IMR-90 (cell line): ENCODE results near the gene MAP1A. TPM values are rescaled to one million over a fixed set of nuclear protein-coding genes. Genes with fewer than 3 reads are reported as not detected.

ENCODE experiments used
- ATAC-seq: fragments of 200-7000 bp; cut with Tn5 transposase; 2 replicates; pipeline ENCODE4 v1.9.1; 2020; ENCODE audit warnings: low read depth, mild to moderate bottlenecking, moderate library complexity
- BruUV-seq: library from RNA; stranded (reverse); fragments of 400-500 nt; replicated peaks from 2 replicates; lab custom pipeline; 2021; lab: Mats Ljungman, UMichigan
- CTCF ChIA-PET: fragments of 300-600 bp; formaldehyde crosslinking; extraction: SDS; loops from one replicate; lab custom pipeline; 2021; ENCODE audit warnings: antibody characterized with exemption; lab: Yijun Ruan, JAX
- POLR2A ChIA-PET: fragments of 300-600 bp; sonication (Branson Sonifier 250); formaldehyde crosslinking; loops from one replicate; lab custom pipeline; 2022; ENCODE audit warnings: antibody characterized with exemption; ENCODE audit not compliant: unreplicated experiment; lab: Charles Lee
- DNase-seq: peaks from one replicate; pipeline ENCODE4 v3.0.0; 2013
- H2AFZ ChIP-seq: replicated peaks from 2 replicates; pipeline ENCODE3; 2013; ENCODE audit warnings: low read length, mild to moderate bottlenecking; ENCODE audit not compliant: poor library complexity
- H2AK5ac ChIP-seq: 2 replicates; pipeline ENCODE4 v1.6.1; 2013; ENCODE audit warnings: low read depth, low read length, inconsistent platforms
- H2AK9ac ChIP-seq: replicated peaks from 2 replicates; pipeline ENCODE3; 2013; ENCODE audit warnings: mild to moderate bottlenecking, low read depth, low read length, moderate library complexity; ENCODE audit not compliant: poor library complexity
- H2BK120ac ChIP-seq: 2 replicates; pipeline ENCODE4 v1.6.1; 2013; ENCODE audit warnings: low read depth, low read length, inconsistent platforms
- H2BK15ac ChIP-seq: 3 replicates; pipeline ENCODE4 v1.6.1; 2013; ENCODE audit warnings: low read depth, low read length, inconsistent platforms
- H2BK20ac ChIP-seq: 2 replicates; pipeline ENCODE4 v1.6.1; 2013; ENCODE audit warnings: low read depth, mild to moderate bottlenecking, inconsistent platforms, low read length, moderate library complexity
- H2BK5ac ChIP-seq: 2 replicates; pipeline ENCODE4 v1.6.1; 2013; ENCODE audit warnings: mild to moderate bottlenecking, low read depth, low read length, inconsistent platforms; ENCODE audit not compliant: poor library complexity, severe bottlenecking
- H3K14ac ChIP-seq: replicated peaks from 2 replicates; pipeline ENCODE4 v1.6.1; 2013; ENCODE audit warnings: low read depth, low read length, inconsistent platforms
- H3K18ac ChIP-seq: 2 replicates; pipeline ENCODE4 v1.6.1; 2013; ENCODE audit warnings: low read depth, low read length, control low read depth
- H3K23ac ChIP-seq: 2 replicates; pipeline ENCODE4 v1.6.1; 2013; ENCODE audit warnings: low read depth, low read length, inconsistent platforms
- H3K27ac ChIP-seq: 2 replicates; pipeline ENCODE4 v1.5.1; 2013; ENCODE audit warnings: mild to moderate bottlenecking, control low read depth, low read length; ENCODE audit not compliant: insufficient read depth
- H3K27me3 ChIP-seq: 2 replicates; pipeline ENCODE4 v1.6.1; 2013; ENCODE audit warnings: low read length; ENCODE audit not compliant: control insufficient read depth, insufficient read depth
- H3K36me3 ChIP-seq: 2 replicates; pipeline ENCODE4 v1.6.1; 2013; ENCODE audit warnings: low read length, mixed read lengths; ENCODE audit not compliant: control insufficient read depth, insufficient read depth
- H3K4ac ChIP-seq: 2 replicates; pipeline ENCODE4 v1.6.1; 2013; ENCODE audit warnings: low read depth, low read length, inconsistent platforms
- H3K4me1 ChIP-seq: 2 replicates; pipeline ENCODE4 v1.6.1; 2013; ENCODE audit warnings: low read length, mixed read lengths; ENCODE audit not compliant: control insufficient read depth, insufficient read depth
- H3K4me2 ChIP-seq: 2 replicates; pipeline ENCODE4 v1.6.1; 2013; ENCODE audit warnings: low read depth, mild to moderate bottlenecking, control low read depth, low read length, moderate library complexity
- H3K4me3 ChIP-seq: 2 replicates; pipeline ENCODE4 v1.5.1; 2013; ENCODE audit warnings: low read depth, mild to moderate bottlenecking, control low read depth, low read length, moderate library complexity; ENCODE audit not compliant: insufficient read depth
- H3K56ac ChIP-seq: 2 replicates; pipeline ENCODE4 v1.6.1; 2013; ENCODE audit warnings: low read length, inconsistent platforms; ENCODE audit not compliant: insufficient read depth; ENCODE audit errors: extremely low read depth
- H3K79me1 ChIP-seq, 2 experiments: 2 replicates each; pipeline ENCODE4 v1.6.1; 2013; ENCODE audit warnings: low read length in 2 of 2, inconsistent platforms in 1 of 2, low read depth in 1 of 2
- H3K9ac ChIP-seq: 2 replicates; pipeline ENCODE4 v1.6.1; 2013; ENCODE audit warnings: low read depth, low read length, control low read depth
- H3K9me1 ChIP-seq: 2 replicates; pipeline ENCODE4 v1.6.1; 2013; ENCODE audit warnings: low read length, inconsistent platforms; ENCODE audit not compliant: insufficient read depth
- H3K9me3 ChIP-seq: 2 replicates; pipeline ENCODE4 v1.6.1; 2013; ENCODE audit warnings: low read length; ENCODE audit not compliant: control insufficient read depth, insufficient read depth
- H4K20me1 ChIP-seq: 2 replicates; pipeline ENCODE4 v1.6.1; 2013; ENCODE audit warnings: low read length, inconsistent platforms; ENCODE audit not compliant: insufficient read depth
- H4K5ac ChIP-seq: 2 replicates; pipeline ENCODE4 v1.6.1; 2013; ENCODE audit warnings: mild to moderate bottlenecking, low read depth, low read length, control low read depth
- H4K8ac ChIP-seq, 2 experiments: 2 replicates each; pipeline ENCODE4 v1.6.1; 2013; ENCODE audit warnings: low read depth in 2 of 2, low read length in 2 of 2, control low read depth in 1 of 2, inconsistent platforms in 1 of 2
- H4K91ac ChIP-seq: 2 replicates; pipeline ENCODE4 v1.6.1; 2013; ENCODE audit warnings: low read depth, low read length, inconsistent platforms; ENCODE audit not compliant: insufficient read depth
- BHLHE40 ChIP-seq: fragments of 150-350 bp; IDR thresholded peaks from 2 replicates; pipeline ENCODE4 v1.6.1; 2016; ENCODE audit warnings: mild to moderate bottlenecking, low read depth, low read length
- CEBPB ChIP-seq: IDR thresholded peaks from 2 replicates; pipeline ENCODE4 v1.6.1; 2012; ENCODE audit warnings: low read depth, low read length, improper control_type of control experiment
- CHD1 ChIP-seq: IDR thresholded peaks from 2 replicates; pipeline ENCODE4 v1.6.1; 2012; ENCODE audit warnings: low read depth, low read length, improper control_type of control experiment
- FOS ChIP-seq: fragments of 150-350 bp; IDR thresholded peaks from 2 replicates; pipeline ENCODE4 v1.6.1; 2016; ENCODE audit warnings: low read depth, low read length
- MAFK ChIP-seq: IDR thresholded peaks from 2 replicates; pipeline ENCODE4 v1.6.1; 2012; ENCODE audit warnings: low read depth, low read length, improper control_type of control experiment
- MXI1 ChIP-seq: IDR thresholded peaks from 2 replicates; pipeline ENCODE4 v1.6.1; 2012; ENCODE audit warnings: low read depth, mild to moderate bottlenecking, low read length, moderate library complexity, borderline replicate concordance
- NFE2L2 ChIP-seq: fragments of 150-350 bp; IDR thresholded peaks from 2 replicates; pipeline ENCODE4 v1.6.1; 2016; ENCODE audit warnings: low read depth, mild to moderate bottlenecking, low read length
- POLR2A ChIP-seq: IDR thresholded peaks from 2 replicates; pipeline ENCODE4 v1.6.1; 2012; ENCODE audit warnings: mild to moderate bottlenecking, low read depth, low read length
- RAD21 ChIP-seq: IDR thresholded peaks from 2 replicates; pipeline ENCODE4 v1.6.1; 2012; ENCODE audit warnings: low read length, improper control_type of control experiment
- RCOR1 ChIP-seq: IDR thresholded peaks from 2 replicates; pipeline ENCODE4 v1.6.1; 2012; ENCODE audit warnings: mild to moderate bottlenecking, low read length, improper control_type of control experiment; ENCODE audit not compliant: insufficient replicate concordance
- RFX5 ChIP-seq: IDR thresholded peaks from 2 replicates; pipeline ENCODE4 v1.8.0; 2012; ENCODE audit warnings: low read depth, mild to moderate bottlenecking, low read length, moderate library complexity
- dilution Hi-C: fragments of 300-500 bp; cut with HindIII; formaldehyde crosslinking; loops from one replicate; pipeline ENCODE4 v1.14.3; 2018; ENCODE audit warnings: low sequenced_read_pairs; ENCODE audit not compliant: unreplicated experiment
- in situ Hi-C: fragments of 300-500 bp; cut with MboI; formaldehyde crosslinking; loops from 3 replicates; pipeline ENCODE4 v1.14.3; 2019; ENCODE audit warnings: low sequenced_read_pairs, inconsistent platforms, mixed read lengths
- intact Hi-C: fragments of 100-400 bp; cut with micrococcal nuclease; formaldehyde crosslinking; loops from 2 replicates; pipeline ENCODE4 v1.10.0; 2022
- polyA plus RNA-seq, 3 experiments: library from polyadenylated mRNA; depleted of rRNA; stranded (reverse); fragments of >200 nt; gene quantifications; 2 replicates each; pipeline ENCODE4 v1.2.3, GENCODE V29; 2012; ENCODE audit warnings: low replicate concordance in 1 of 3
- total RNA-seq: library from RNA; depleted of rRNA; stranded (reverse); fragments of >200 nt; gene quantifications from 2 replicates; pipeline ENCODE4 v1.2.3, GENCODE V29; 2012
- TF ChIP-seq, protein P1 (sequence below): conservative IDR thresholded peaks from 2 replicates; pipeline ENCODE4 v1.5.1; 2012; ENCODE audit warnings: mild to moderate bottlenecking, low read depth, low read length, improper control_type of control experiment
- TF ChIP-seq, protein P2 (sequence below): fragments of 150-350 bp; IDR thresholded peaks from 2 replicates; pipeline ENCODE4 v1.6.1; 2017; ENCODE audit warnings: mild to moderate bottlenecking, antibody characterized with exemption, low read length, low read depth

The MAP1A gene
- total and polyA plus RNA-seq, 2 of the 4 experiments (the other 2 are of a cell fraction) = 28.7 to 48.2 TPM

DNA sequence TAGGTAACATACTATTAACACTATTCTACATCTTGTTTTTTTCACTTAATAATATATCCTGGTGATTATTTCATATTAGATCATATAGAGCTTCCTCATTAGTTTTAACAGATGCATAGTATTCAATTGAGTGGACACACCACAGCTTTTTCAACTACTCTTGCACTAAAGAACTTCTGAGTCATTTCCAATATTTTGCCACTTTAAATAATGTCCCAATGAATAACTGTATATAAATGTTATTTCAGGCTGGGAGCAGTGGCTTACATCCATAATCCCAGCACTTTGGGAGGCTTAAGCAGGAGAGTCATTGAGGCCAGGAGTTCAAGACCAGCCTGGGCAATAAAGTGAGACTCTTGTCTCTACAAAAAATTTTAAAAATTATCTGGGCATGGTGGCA is 26.9 kb downstream of the MAP1A start:
- no peaks in the 10 kb centered on the region for H3K27me3 ChIP-seq
- dilution Hi-C loops = no loop called here

More for the DNA sequence above, 26.9 kb downstream of the MAP1A start:
- Histone ChIP-seq H3K4ac (no peak overlapping the region), H2BK20ac (no peak overlapping the region), H2BK15ac (no peak overlapping the region), H4K20me1 (no peaks in the 10 kb centered on the region), H3K9me3 (no peaks in the 10 kb centered on the region; the same call in 1 of the 2 replicates), H3K9me1 (no peaks in the 10 kb centered on the region), H3K4me2 (no peak overlapping the region), H4K91ac (no peak overlapping the region), H2BK120ac (no peak overlapping the region), H2BK5ac (no peak overlapping the region), H3K4me3 (no peak overlapping the region), H3K4me1 (no peaks in the 10 kb centered on the region), H2AK9ac (no peak overlapping the region), H3K14ac (no peak overlapping the region), H3K56ac (no peak overlapping the region), H3K79me1 (no peaks in the 10 kb centered on the region), H4K5ac (no peak overlapping the region), H3K27ac (no peak overlapping the region), H2AK5ac (no peak overlapping the region), H3K9ac (no peak overlapping the region), H3K18ac (no peak overlapping the region), H3K23ac (no peak overlapping the region), H3K36me3 (no peaks in the 10 kb centered on the region), H4K8ac (no peak overlapping the region), H2AFZ (no peak overlapping the region)
- POLR2A ChIA-PET = no interaction called here
- no peak for ATAC-seq
- TF ChIP-seq, protein P1, sequence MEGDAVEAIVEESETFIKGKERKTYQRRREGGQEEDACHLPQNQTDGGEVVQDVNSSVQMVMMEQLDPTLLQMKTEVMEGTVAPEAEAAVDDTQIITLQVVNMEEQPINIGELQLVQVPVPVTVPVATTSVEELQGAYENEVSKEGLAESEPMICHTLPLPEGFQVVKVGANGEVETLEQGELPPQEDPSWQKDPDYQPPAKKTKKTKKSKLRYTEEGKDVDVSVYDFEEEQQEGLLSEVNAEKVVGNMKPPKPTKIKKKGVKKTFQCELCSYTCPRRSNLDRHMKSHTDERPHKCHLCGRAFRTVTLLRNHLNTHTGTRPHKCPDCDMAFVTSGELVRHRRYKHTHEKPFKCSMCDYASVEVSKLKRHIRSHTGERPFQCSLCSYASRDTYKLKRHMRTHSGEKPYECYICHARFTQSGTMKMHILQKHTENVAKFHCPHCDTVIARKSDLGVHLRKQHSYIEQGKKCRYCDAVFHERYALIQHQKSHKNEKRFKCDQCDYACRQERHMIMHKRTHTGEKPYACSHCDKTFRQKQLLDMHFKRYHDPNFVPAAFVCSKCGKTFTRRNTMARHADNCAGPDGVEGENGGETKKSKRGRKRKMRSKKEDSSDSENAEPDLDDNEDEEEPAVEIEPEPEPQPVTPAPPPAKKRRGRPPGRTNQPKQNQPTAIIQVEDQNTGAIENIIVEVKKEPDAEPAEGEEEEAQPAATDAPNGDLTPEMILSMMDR = no peak
- TF ChIP-seq CHD1 (no peak), POLR2A (no peak), CEBPB (no peak), BHLHE40 (no peak), RAD21 (no peak), FOS (no peak), RFX5 (no peak), NFE2L2 (no peak), MAFK (no peak), RCOR1 (no peak), MXI1 (no peak)
- TF ChIP-seq, protein P2, sequence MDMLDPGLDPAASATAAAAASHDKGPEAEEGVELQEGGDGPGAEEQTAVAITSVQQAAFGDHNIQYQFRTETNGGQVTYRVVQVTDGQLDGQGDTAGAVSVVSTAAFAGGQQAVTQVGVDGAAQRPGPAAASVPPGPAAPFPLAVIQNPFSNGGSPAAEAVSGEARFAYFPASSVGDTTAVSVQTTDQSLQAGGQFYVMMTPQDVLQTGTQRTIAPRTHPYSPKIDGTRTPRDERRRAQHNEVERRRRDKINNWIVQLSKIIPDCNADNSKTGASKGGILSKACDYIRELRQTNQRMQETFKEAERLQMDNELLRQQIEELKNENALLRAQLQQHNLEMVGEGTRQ = no peak
- in situ Hi-C loops = no loop called here
- intact Hi-C loops = no loop called here
- DNase-seq = peak; percentile 14
- CTCF ChIA-PET = no interaction called here
- BruUV-seq = no TSS peak
